ENCODE measurements around the gene NPTXR. TPM values are rescaled to one million over a fixed set of nuclear protein-coding genes. Genes with fewer than 3 reads are reported as not detected.

The NPTXR gene
- total RNA-seq = 17.2 and 38.4 TPM in 2 replicates

DNA sequence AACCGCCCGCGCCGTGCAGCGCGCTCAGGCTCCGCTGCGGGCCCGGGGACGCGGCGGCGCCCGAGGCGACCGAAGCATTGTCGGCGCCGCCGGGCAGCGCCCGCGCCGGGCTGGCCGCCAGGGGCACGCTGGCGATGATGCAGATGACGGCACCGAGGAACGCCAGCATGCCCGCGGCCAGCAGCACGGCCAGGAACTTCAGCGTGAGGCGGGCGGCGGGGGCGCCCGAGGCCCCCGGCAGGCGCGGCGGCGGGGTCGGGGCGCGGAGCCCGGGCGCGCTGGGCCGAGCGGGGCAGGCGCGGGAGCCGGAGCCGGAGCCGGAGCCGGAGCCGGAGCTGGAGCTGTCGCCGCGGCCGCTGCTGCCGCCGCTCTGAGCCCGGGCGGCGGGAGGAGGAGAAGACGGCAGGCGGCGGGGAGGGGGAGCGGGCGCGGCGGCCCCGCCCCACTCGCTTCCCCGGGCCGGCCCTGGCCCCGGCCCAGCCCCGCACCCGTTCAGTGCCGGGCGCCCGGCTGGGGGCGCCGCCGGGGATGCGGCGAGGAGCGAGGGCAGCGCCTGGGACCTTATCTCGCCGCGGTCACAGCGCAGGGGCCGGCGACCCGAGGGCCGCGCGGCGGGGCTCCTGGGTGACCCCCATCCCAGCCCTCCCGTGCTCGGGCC is at the start of gene NPTXR:
Gene NPTXR (minus strand): TSS at position 372 of the 658 bp plus-strand sequence.

DNA sequence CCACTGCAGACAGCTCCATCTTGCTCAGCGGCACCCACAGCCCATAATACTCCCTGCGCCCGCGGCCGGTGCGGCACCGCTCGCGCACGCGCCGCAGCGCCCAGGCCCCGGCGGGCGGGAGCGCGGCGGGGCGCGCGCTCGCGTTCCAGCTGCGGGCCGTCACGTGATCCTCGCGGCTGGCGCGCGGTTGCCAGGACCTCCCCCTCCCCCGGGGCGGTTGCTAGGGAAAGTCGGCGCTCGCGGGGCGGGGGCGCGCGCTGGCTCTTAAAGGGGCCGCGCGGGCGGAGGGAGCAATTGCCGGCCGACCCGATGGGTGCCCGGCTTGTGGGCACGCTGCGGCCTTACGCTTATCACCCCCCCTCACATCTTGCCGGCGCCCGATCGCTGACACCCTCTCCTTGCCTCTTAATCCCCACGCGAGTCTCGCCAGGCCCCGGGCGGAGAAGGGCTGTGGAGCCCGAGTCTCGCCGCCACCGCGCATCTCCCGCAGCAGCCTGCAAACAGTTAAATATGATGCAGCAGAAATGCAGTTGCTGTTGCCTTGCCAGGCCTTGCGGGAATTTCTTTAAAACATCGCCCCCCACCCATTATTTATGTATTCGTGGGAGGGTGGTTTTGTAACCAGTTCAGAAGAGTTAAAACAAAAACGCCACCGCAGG is 28.5 kb upstream of the NPTXR start, which contains the start of gene CBX6:
Gene CBX6 (minus strand): TSS at position 45 of the 659 bp plus-strand sequence. CDS start 26 bp downstream, at position 19.

DNA sequence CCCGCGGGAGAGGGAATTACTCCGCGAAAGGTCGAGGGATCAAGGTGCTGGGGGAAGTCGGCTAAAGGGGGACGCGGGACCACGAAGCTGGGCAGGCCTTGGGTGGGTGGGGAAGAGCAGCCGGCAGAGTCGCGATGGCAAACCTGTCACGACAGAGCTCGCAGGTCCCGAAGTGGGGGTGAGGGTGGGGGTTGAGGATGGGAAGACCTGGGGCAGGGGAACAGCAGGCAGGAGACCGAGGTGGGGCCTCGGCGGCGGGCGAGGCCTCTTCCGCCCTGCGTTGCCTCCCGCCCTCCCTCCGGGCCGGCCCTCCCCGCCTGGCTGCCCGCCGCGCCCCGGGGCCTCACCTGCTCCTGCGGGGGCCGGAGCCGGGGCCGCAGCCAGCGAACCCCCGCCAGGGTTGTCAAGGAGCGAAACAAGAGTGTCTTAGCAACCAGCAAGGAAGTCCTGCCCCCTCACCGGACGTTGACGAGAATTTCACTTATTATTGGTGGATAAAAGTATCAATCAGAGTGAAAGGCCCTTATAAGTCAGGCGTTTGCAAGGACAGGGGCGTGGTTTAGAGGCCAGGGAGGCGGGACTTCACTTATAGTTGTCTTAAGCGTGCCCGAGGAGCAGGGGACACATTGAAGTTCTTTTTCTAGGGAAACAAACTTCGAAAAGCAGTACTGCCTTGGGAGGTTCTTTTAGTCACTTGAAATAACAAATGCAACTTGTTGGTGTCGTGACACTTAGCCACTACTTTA is 49.9 kb downstream of the NPTXR start, which contains the start of gene DNAL4:
Gene DNAL4 (minus strand): TSS at position 423 of the 746 bp plus-strand sequence. CDS start 11,412 bp downstream, outside the sequence.

Other genes starting within 250 kb of the NPTXR start
- 4.0 and 5.0 TPM in 2 replicates for gene FAM227A, start 187.6 kb downstream of the NPTXR start, total RNA-seq
- 14.0 and 14.5 TPM in 2 replicates for gene CBY1, start 187.4 kb downstream of the NPTXR start, total RNA-seq
- 40.3 and 51.7 TPM in 2 replicates for gene TOMM22, start 162.1 kb downstream of the NPTXR start, total RNA-seq
- gene JOSD1, start 143.1 kb downstream of the NPTXR start, total RNA-seq = 39.5 and 55.5 TPM in 2 replicates
- gene GTPBP1, start 138.1 kb downstream of the NPTXR start, total RNA-seq = 25.2 and 61.2 TPM in 2 replicates
- 83.4 and 109 TPM in 2 replicates for gene SUN2, start 88.0 kb downstream of the NPTXR start, total RNA-seq
- 18.7 and 22.3 TPM in 2 replicates for gene DNAL4, start 49.9 kb downstream of the NPTXR start, total RNA-seq
- 31.2 and 48.6 TPM in 2 replicates for gene CBX6, start 28.2 kb upstream of the NPTXR start, total RNA-seq
- gene APOBEC3A, start 113.6 kb upstream of the NPTXR start, total RNA-seq = not detected in 2 replicates
- 0.30 and 2.8 TPM in 2 replicates for gene APOBEC3B, start 138.3 kb upstream of the NPTXR start, total RNA-seq
- gene APOBEC3C, start 170.2 kb upstream of the NPTXR start, total RNA-seq = 7.7 and 22.3 TPM in 2 replicates
- 0.59 and 0.65 TPM in 2 replicates for gene APOBEC3D, start 177.1 kb upstream of the NPTXR start, total RNA-seq
- gene APOBEC3F, start 196.8 kb upstream of the NPTXR start, total RNA-seq = 3.3 and 6.5 TPM in 2 replicates
- 5.0 and 7.0 TPM in 2 replicates for gene APOBEC3G, start 233.2 kb upstream of the NPTXR start, total RNA-seq

Data from smooth muscle cell of the umbilical artery (primary cell).